Urinary bladder (tissue), 2 donors: ENCODE results near the gene RPAP3. TPM values are rescaled to one million over a fixed set of nuclear protein-coding genes. Genes with fewer than 3 reads are reported as not detected.

Source experiments
- polyA plus RNA-seq: library from polyadenylated mRNA; stranded (reverse); fragments of 200-250 nt; gene quantifications from one replicate; pipeline ENCODE4 v1.2.3, GENCODE V29; 2013
- total RNA-seq: library from RNA; depleted of rRNA; stranded (reverse); fragments of >200 nt; gene quantifications from one replicate; pipeline ENCODE4 v1.2.3, GENCODE V29; 2014
- donor health status: healthy.

The RPAP3 gene
- total and polyA plus RNA-seq, 2 donors: 15.5 to 29.4 TPM

Other genes with a start within 250 kb of the RPAP3 start
- gene ENDOU, start 19.5 kb upstream of the RPAP3 start, total RNA-seq: not detected
- 1.4 TPM for gene ENDOU, start 19.5 kb upstream of the RPAP3 start, polyA plus RNA-seq
- 17.2 TPM for gene RAPGEF3, start 52.9 kb upstream of the RPAP3 start, total RNA-seq
- 38.7 TPM for gene RAPGEF3, start 52.9 kb upstream of the RPAP3 start, polyA plus RNA-seq
- gene SLC48A1, start 67.2 kb upstream of the RPAP3 start, total RNA-seq: 8.6 TPM
- gene SLC48A1, start 67.2 kb upstream of the RPAP3 start, polyA plus RNA-seq: 31.1 TPM
- 26.8 TPM for gene HDAC7, start 113.9 kb upstream of the RPAP3 start, total RNA-seq
- gene HDAC7, start 113.9 kb upstream of the RPAP3 start, polyA plus RNA-seq: 92.4 TPM
- gene VDR, start 199.0 kb upstream of the RPAP3 start, total RNA-seq: 0.79 TPM
- 3.7 TPM for gene VDR, start 199.0 kb upstream of the RPAP3 start, polyA plus RNA-seq